ENCODE results near the gene PSD2.

The PSD2 gene

DNA sequence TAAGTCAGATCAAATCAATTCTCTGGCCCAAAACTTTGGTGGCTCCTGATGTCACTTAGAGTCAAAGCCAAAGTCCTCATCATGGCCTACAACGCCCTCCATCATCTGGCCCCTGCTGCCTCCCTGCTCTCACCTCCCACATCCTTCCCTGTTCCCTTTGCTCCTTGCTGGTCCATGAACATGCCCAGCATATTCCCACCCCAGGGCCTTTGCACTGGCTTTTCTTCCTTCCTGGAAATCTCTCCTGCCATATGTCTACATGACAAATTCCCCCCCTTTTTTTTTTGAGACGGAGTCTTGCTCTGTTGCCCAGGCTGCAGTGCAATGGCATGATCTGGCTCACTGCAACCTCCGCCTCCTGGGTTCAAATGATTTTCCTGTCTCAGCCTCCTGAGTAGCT lies 11.1 kb upstream of the PSD2 start:
- H3K4me3 ChIP-seq (ENCODE audit: low read depth, low read length), result no peak overlapping the region
- TF ChIP-seq CTCF (IDR thresholded peaks at IDR 0.05; ENCODE audit: control insufficient read depth, extremely low read depth, insufficient read depth), result no peak
- DNase-seq (ENCODE audit: low read depth), result no peak

GRCh38 chr5:139787257-139787567 lies 8.4 kb upstream of the PSD2 start:
- no peak for TF ChIP-seq CTCF (IDR thresholded peaks at IDR 0.05; ENCODE audit: control insufficient read depth, extremely low read depth, insufficient read depth)
- peak overlapping the region; percentile 58 for H3K4me3 ChIP-seq (ENCODE audit: low read depth, low read length)
- DNase-seq (ENCODE audit: low read depth), result no peak

DNA sequence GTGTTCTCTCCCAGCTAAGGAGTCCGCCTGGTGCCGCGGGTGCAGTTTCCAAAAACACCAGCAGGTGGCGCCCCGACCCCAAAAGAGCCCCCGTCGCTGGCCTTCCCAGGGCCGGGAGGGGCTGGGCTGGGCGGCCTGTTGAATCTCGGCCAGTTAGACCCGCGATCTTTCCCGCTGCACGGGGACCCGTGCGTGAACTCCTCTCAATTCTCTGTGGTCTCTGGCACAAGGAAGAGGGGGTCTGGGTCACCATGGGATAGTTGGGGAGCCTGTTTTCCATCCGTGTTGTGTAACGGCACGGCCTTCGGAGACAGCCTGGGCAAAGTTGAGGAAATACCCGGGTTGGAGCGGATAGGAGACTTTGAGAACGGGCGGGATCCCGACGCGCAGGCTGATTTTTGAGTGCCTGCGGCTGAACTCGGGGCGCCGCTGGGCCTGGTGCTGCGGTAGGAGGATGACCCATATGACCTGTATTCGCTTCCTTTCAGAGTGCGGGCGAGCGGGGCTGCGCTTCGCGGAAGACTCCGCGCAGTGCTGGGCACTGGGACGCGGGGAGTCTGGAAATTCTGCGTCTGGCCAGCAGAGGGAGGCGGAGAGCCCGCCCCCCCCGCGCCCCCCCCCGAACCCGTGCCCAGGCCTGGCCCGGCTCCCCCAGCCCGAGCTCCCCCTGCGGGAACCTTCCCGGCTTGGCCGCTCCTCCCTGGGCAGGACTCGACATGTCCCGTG lies 7.9 kb upstream of the PSD2 start:
- no peak for DNase-seq (ENCODE audit: low read depth)

GRCh38 chr5:139788294-139788910 lies 7.2 kb upstream of the PSD2 start:
- no peak overlapping the region for H3K4me3 ChIP-seq (ENCODE audit: low read depth, low read length)
- TF ChIP-seq CTCF (IDR thresholded peaks at IDR 0.05; ENCODE audit: control insufficient read depth, extremely low read depth, insufficient read depth), result no peak
- DNase-seq (ENCODE audit: low read depth), result no peak

More for the DNA sequence above, 7.9 kb upstream of the PSD2 start:
- peak overlapping the region; percentile 58 for H3K4me3 ChIP-seq (ENCODE audit: low read depth, low read length)
- TF ChIP-seq CTCF (IDR thresholded peaks at IDR 0.05; ENCODE audit: control insufficient read depth, extremely low read depth, insufficient read depth), result peak; percentile 87

DNA sequence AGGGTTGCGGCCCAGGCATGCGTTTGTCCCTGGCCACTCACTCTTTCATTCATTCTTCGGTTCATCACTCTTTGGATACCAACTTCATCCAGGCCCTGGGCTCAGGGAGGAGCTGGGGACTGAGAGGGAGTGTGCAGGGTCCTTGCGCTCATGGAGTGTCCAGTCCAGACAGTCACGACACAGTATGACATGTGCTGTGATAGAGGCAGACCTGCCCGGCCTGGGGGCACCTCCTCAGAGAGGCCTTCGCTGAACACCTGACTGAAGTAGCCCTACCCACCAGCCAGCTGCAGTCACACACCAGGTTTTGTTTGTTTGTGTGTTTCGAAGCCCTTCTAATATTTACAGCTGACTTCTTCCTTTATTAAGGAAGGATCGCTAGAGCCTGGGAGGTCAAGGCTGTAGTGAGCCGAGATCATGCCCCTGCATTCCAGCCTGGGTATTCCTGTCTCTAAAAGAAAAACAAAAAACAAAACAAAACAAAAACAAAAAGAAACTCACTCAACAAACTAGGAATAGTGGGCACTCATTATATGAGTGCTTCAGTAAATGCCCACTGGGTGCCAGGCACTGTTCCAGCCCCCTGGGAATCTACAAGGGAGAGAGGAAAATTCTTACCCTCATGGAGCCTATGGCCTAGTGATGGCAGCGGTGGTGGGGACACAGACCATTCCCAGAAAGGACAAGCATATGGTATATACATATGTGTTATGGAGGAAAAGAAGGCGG lies 6.3 kb upstream of the PSD2 start:
- no peak for DNase-seq (ENCODE audit: low read depth)
- H3K4me3 ChIP-seq (ENCODE audit: low read depth, low read length), result no peak overlapping the region
- TF ChIP-seq CTCF (IDR thresholded peaks at IDR 0.05; ENCODE audit: control insufficient read depth, extremely low read depth, insufficient read depth), result no peak

DNA sequence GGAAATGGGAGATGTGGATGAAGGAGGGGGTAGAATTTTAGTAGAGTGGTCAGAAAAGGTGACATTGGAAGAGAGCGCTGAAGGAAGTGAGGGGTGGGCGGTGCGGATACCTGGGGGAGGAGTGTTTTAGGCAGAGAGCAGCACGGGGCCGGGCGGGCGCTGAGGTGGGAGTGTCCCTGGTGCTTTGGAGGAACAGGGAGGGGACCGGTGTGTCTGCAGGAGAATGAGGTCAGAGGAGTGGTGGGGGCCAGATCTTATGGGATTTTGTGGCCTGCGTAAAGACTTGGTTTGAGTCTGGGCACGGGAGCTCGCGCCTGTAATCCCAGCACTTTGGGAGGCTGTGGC lies 5.8 kb upstream of the PSD2 start:
- H3K4me3 ChIP-seq (ENCODE audit: low read depth, low read length), result no peak overlapping the region
- DNase-seq (ENCODE audit: low read depth), result no peak
- no peak for TF ChIP-seq CTCF (IDR thresholded peaks at IDR 0.05; ENCODE audit: control insufficient read depth, extremely low read depth, insufficient read depth)

All from LNCaP clone FGC (cell line).